ENCODE data around the gene FGF18.

FGF18 gene

DNA sequence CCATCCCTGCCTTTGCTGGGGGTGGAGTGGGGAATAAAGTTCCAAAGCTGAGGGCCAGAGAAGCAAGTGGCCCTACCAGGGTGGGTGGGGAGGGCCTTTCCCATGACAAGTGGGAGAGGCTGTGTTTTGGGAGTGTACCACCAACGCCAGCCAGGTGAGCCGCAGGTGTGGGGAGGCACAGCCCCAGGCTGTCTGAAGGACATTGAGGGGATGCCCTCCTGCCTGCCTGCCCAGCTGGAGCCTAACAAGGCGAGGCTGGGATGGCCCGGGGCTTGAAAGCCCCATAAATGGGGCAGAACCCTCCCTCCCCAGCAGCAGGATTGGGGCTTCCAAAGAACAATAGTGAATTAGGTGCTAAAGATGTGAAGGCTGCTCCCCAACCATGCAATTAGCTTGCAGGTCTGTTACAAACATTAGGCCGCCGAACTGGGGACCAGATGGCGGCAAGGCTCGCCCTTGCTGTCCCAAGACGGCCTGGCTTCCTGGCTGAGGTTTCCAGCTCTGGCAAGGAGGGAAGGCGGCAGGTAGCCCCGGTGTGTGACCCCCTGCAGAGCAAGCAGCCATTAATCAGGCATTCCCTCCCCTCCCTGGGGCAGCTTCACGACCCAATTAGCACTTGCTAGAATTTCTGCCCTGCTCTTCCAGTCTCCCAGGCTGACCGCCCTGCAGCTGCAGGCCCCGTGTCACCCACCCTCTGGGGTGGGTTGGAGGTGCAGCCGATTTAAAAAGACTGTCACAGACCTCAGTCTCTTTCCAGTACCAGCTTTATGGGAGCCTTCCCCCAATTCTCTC is 42.9 kb downstream of the FGF18 start:
- H3K4me3 ChIP-seq (ENCODE audit: control insufficient read depth, low read depth, low read length): no peak overlapping the region
- DNase-seq (ENCODE audit: low read depth): no peak
- TF ChIP-seq, protein P1, sequence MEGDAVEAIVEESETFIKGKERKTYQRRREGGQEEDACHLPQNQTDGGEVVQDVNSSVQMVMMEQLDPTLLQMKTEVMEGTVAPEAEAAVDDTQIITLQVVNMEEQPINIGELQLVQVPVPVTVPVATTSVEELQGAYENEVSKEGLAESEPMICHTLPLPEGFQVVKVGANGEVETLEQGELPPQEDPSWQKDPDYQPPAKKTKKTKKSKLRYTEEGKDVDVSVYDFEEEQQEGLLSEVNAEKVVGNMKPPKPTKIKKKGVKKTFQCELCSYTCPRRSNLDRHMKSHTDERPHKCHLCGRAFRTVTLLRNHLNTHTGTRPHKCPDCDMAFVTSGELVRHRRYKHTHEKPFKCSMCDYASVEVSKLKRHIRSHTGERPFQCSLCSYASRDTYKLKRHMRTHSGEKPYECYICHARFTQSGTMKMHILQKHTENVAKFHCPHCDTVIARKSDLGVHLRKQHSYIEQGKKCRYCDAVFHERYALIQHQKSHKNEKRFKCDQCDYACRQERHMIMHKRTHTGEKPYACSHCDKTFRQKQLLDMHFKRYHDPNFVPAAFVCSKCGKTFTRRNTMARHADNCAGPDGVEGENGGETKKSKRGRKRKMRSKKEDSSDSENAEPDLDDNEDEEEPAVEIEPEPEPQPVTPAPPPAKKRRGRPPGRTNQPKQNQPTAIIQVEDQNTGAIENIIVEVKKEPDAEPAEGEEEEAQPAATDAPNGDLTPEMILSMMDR (IDR thresholded peaks at IDR 0.05; ENCODE audit: control insufficient read depth, insufficient read depth, low read depth, low read length, missing control alignments): no peak

DNA sequence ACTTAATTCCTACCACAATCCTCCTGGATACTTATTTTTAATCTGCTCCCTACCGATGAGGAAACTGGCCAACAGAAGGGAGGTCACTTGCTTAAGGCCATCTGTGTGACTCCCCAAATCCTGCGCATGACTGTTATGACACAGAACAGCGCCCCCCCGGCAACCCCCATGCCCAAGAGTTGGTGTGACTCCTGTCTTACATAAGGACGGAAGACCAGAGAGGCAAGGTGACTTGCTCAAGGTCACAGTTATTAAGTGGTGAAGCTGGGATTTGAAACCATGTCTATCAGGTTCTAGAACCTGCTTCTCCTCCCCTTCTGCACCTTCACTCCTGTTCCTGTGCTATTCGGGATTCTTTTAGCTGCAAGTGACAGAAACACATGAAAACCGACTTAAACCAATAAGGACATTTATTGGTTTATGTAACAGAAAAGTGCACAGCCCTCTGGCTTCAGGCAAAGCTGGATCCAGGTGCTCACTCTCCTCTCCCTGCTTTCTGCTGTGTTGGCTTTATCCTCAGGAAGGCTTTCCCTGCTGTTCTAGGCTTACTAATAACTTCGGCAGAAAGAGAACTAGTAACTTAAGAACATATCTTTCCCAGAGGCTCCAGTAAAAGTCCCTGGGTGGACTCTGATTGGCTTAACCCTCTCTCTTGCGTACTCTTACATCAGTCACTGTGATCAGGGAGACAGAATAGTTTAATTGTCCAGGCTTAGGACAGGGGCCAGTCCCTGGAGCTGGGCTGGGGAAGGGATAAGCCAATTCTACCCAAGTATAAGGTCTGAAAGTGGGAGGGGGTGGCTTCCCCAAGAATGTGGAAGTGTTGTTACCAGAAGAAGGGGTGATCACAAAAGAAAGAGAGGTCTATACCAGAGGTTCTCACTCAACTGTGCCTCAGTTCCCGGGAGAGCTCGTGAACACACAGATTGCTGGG is 43.7 kb downstream of the FGF18 start:
- TF ChIP-seq, protein P1 (IDR thresholded peaks at IDR 0.05; ENCODE audit: control insufficient read depth, insufficient read depth, low read depth, low read length, missing control alignments): no peak
- DNase-seq (ENCODE audit: low read depth): no peak

DNA sequence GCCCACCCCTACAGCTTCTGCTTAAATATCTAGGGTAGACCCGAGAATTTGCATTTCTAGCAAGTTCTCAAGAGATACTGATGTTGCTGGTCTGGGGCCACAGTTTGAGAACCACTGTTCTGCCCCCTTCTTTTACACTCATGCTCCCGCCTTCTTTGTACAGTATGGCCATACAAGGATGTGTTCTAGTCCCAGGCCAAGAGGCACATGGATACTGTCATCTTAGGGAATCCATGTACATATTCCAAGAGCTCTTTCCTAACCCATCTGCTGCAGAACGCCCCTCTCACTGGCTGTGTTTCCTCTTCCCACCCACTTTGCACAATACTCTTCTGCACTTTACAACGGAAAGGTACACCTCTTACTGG is 44.4 kb downstream of the FGF18 start:
- TF ChIP-seq, protein P1 (IDR thresholded peaks at IDR 0.05; ENCODE audit: control insufficient read depth, insufficient read depth, low read depth, low read length, missing control alignments): no peak
- DNase-seq (ENCODE audit: low read depth): no peak
- H3K4me3 ChIP-seq (ENCODE audit: control insufficient read depth, low read depth, low read length): no peak overlapping the region

More for the DNA sequence above, 43.7 kb downstream of the FGF18 start:
- H3K4me3 ChIP-seq (ENCODE audit: control insufficient read depth, low read depth, low read length): no peak overlapping the region

DNA sequence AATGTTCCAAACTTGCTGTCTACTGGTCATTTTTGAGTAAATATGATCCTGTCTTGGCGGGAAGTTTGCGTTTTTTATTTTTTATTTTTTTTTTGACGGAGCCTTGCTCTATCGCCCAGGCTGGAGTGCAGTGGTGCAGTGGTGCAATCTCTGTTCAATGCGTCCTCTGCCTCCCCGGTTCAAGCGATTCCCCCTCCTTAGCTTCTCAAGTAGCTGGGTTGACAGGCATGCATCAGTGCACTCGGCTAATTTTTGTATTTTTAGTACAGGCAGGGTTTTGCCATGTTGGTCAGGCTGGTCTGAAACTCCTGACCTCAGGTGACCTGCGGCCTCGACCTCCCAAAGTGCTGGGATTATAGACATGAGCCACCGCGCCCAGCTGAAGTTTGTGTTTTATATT is 45.4 kb downstream of the FGF18 start:
- TF ChIP-seq, protein P1 (IDR thresholded peaks at IDR 0.05; ENCODE audit: control insufficient read depth, insufficient read depth, low read depth, low read length, missing control alignments): no peak
- DNase-seq (ENCODE audit: low read depth): no peak
- no peak overlapping the region for H3K4me3 ChIP-seq (ENCODE audit: control insufficient read depth, low read depth, low read length)

DNA sequence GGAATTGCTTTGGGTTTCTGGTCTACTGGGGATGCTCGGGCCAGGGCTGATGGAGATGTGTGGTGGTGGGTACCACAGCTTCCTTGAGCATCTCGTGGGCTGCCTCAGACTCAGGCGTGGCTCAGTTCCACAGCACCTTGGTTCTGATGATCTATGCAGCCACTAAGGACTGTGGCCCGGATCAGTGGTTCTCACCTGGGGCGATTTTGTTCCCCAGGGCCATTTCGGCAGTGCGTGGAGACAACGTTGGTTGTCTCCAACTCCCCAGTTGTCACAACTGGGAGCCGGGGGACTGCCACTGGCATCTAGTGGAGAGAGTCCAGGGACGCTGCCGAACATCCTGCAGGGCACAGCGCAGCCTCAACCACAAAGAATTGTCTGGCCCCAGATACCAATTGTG is 47.7 kb downstream of the FGF18 start:
- no peak overlapping the region for H3K4me3 ChIP-seq (ENCODE audit: control insufficient read depth, low read depth, low read length)
- DNase-seq (ENCODE audit: low read depth): no peak
- TF ChIP-seq, protein P1 (IDR thresholded peaks at IDR 0.05; ENCODE audit: control insufficient read depth, insufficient read depth, low read depth, low read length, missing control alignments): no peak

DNA sequence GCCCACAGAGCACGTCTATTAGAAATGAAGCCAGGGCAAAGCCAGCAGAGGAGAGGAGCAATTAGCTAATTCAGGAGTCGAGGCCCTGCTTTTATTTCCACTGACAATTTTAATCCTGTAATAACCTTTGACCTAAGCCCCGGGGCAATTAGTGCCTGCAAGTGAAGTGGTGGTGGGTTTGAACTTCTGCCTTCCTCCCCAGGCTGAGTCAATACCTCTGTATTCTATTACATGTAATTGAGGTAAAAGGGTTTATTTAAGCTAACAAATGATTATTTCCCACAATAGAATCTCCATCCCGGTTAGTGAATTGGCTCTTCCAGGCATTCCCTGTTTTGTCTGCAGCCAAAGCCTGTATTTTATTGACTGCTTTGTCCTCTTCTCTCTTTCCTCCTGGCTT is 49.9 kb downstream of the FGF18 start:
- no peak overlapping the region for H3K4me3 ChIP-seq (ENCODE audit: control insufficient read depth, low read depth, low read length)
- TF ChIP-seq, protein P1 (IDR thresholded peaks at IDR 0.05; ENCODE audit: control insufficient read depth, insufficient read depth, low read depth, low read length, missing control alignments): no peak
- no peak for DNase-seq (ENCODE audit: low read depth)
